ENCODE measurements around the gene HAAO. TPM values are rescaled to one million over a fixed set of nuclear protein-coding genes. Genes with fewer than 3 reads are reported as not detected.
A peak's percentile ranks its signal among the peaks of the same experiment; 100 is the strongest.

The HAAO gene
- total RNA-seq, 1 experiment from 2014 or later: 8.0 TPM

- no peaks in the 10 kb centered on the region for H3K27me3 Mint-ChIP-seq (ENCODE audit: low read depth)
- POLR2A ChIA-PET: no interaction called here
- no peak overlapping the region for H3K27ac Mint-ChIP-seq
- TF ChIP-seq ZMAT4 (CRISPR knock-in tag; IDR thresholded peaks at IDR 0.05) (no peak), SMAD3 (CRISPR knock-in tag; IDR thresholded peaks at IDR 0.05; ENCODE audit: borderline replicate concordance) (no peak), CDX4 (CRISPR knock-in tag; IDR thresholded peaks at IDR 0.05; ENCODE audit: borderline replicate concordance) (no peak), ERG (CRISPR knock-in tag; IDR thresholded peaks at IDR 0.05) (no peak), TEAD1 (CRISPR knock-in tag; IDR thresholded peaks at IDR 0.05) (no peak), HMGA2 (CRISPR knock-in tag; IDR thresholded peaks at IDR 0.05) (no peak)
- H3K4me3 Mint-ChIP-seq: no peak overlapping the region
- ATAC-seq: no peak
- CTCF ChIA-PET: interaction anchor here (1.1 to 2.3 kb wide), 5 partner anchors 14 to 57 kb away, joined by 3 to 7 read pairs (median 5); no protein-coding TSS in a partner anchor
- no peak for DNase-seq (ENCODE audit: low spot score)
- H3K9me3 Mint-ChIP-seq: peaks cover 12% of the 10 kb centered on the region; the same call in 1 of the 2 replicates
- peaks cover 10% of the 10 kb centered on the region for H3K36me3 Mint-ChIP-seq
- H3K4me1 Mint-ChIP-seq: peaks cover 32% of the 10 kb centered on the region
Observed at GRCh38 chr2:42771546-42772153, 20.7 kb downstream of the HAAO start.

GRCh38 chr2:42770288-42771131 lies 21.9 kb downstream of the HAAO start:
- TF ChIP-seq CBFB (CRISPR knock-in tag; IDR thresholded peaks at IDR 0.05; ENCODE audit: low read depth) (no peak), NFATC4 (CRISPR knock-in tag; IDR thresholded peaks at IDR 0.05) (no peak), FOXJ3 (CRISPR knock-in tag; IDR thresholded peaks at IDR 0.05; ENCODE audit: borderline replicate concordance) (no peak), ATF1 (CRISPR knock-in tag; IDR thresholded peaks at IDR 0.05) (no peak), USF2 (CRISPR knock-in tag; IDR thresholded peaks at IDR 0.05) (peak; percentile 51; the same call in 1 of the 2 replicates), CTCF (IDR thresholded peaks at IDR 0.05) (peak; percentile 62), USF1 (CRISPR knock-in tag; IDR thresholded peaks at IDR 0.05) (peak; percentile 37; the same call in 1 of the 2 replicates), ESRRA (CRISPR knock-in tag; IDR thresholded peaks at IDR 0.05; ENCODE audit: borderline replicate concordance) (no peak), ZNF532 (CRISPR knock-in tag; IDR thresholded peaks at IDR 0.05; ENCODE audit: borderline replicate concordance) (no peak), PRRX2 (CRISPR knock-in tag; IDR thresholded peaks at IDR 0.05) (no peak)
- Mint-ChIP-seq H3K4me1 (peaks cover 32% of the 10 kb centered on the region), H3K27me3 (ENCODE audit: low read depth) (no peaks in the 10 kb centered on the region), H3K9me3 (peaks cover 4% of the 10 kb centered on the region; the same call in 1 of the 2 replicates), H3K27ac (peak overlapping the region; percentile 43; the same call in 1 of the 2 replicates), H3K36me3 (peaks cover 1% of the 10 kb centered on the region), H3K4me3 (no peak overlapping the region)
- ChIA-PET CTCF (interaction anchor here (0.6 to 2.9 kb wide), 16 partner anchors 9 to 385 kb away, joined by 3 to 7 read pairs (median 4); no protein-coding TSS in a partner anchor), POLR2A (interaction anchor here (1.0 kb wide), 1 partner anchor 22 kb away, joined by 3 read pairs; the partner anchor contains the start of gene HAAO)
- ATAC-seq (peak; percentile 97), DNase-seq (ENCODE audit: low spot score) (peak; percentile 74)

Measured in WTC11 (cell line).